Putamen (tissue), 1 donor: ENCODE data around the gene UBXN7.
A peak's percentile ranks its signal among the peaks of the same experiment; 100 is the strongest.
"Not testable (repeated sequence)": the region's sequence is repeated elsewhere in the genome, so short reads cannot be mapped to it uniquely, and the experiment has no call there.

Experiments used
- DNase-seq: peaks from one replicate; pipeline ENCODE4 v3.0.0-alpha.2; 2016; ENCODE audit warnings: low spot score

Gene UBXN7

GRCh38 chr3:196432137-196432879, at the start of gene UBXN7:
TSS of gene UBXN7 (minus strand) at chr3:196432427. CDS start at chr3:196432399, 28 bp downstream.
- DNase-seq, result peak; percentile 93

- no peak for DNase-seq
Observed at GRCh38 chr3:196477678-196478077, 45.5 kb upstream of the UBXN7 start.

GRCh38 chr3:196472286-196472685, 40.1 kb upstream of the UBXN7 start:
- no peak for DNase-seq

GRCh38 chr3:196471551-196471950, 39.3 kb upstream of the UBXN7 start:
- no peak for DNase-seq

GRCh38 chr3:196470182-196470581, 38.0 kb upstream of the UBXN7 start:
- not testable (repeated sequence) for DNase-seq

GRCh38 chr3:196463804-196464203, 31.6 kb upstream of the UBXN7 start:
- DNase-seq, result no peak

GRCh38 chr3:196463478-196463756, 31.2 kb upstream of the UBXN7 start:
- no peak for DNase-seq

- not testable (repeated sequence) for DNase-seq
Observed at GRCh38 chr3:196462680-196463477, 30.7 kb upstream of the UBXN7 start.

GRCh38 chr3:196458063-196458462, 25.8 kb upstream of the UBXN7 start:
- DNase-seq, result no peak

- peak; percentile 2 for DNase-seq
Observed at GRCh38 chr3:196457470-196457869, 25.2 kb upstream of the UBXN7 start.

GRCh38 chr3:196454935-196455334, 22.7 kb upstream of the UBXN7 start:
- no peak for DNase-seq

GRCh38 chr3:196445391-196445790, 13.2 kb upstream of the UBXN7 start:
- DNase-seq, result not testable (repeated sequence)

- no peak for DNase-seq
Observed at GRCh38 chr3:196444500-196444894, 12.3 kb upstream of the UBXN7 start.

GRCh38 chr3:196440696-196441095, 8.5 kb upstream of the UBXN7 start:
- DNase-seq, result no peak

- no peak for DNase-seq
Observed at GRCh38 chr3:196440041-196440537, 7.9 kb upstream of the UBXN7 start.

- DNase-seq, result peak; percentile 36
Observed at GRCh38 chr3:196431181-196432136, 768 bp downstream of the UBXN7 start.

- DNase-seq, result no peak
Observed at GRCh38 chr3:196428041-196428440, 4.2 kb downstream of the UBXN7 start.

GRCh38 chr3:196424421-196424820, 7.8 kb downstream of the UBXN7 start:
- not testable (repeated sequence) for DNase-seq

- peak; percentile 5 for DNase-seq
Observed at GRCh38 chr3:196423044-196423781, 9.0 kb downstream of the UBXN7 start.

- DNase-seq, result not testable (repeated sequence)
Observed at GRCh38 chr3:196421668-196422067, 10.6 kb downstream of the UBXN7 start.

- DNase-seq, result no peak
Observed at GRCh38 chr3:196419386-196419785, 12.8 kb downstream of the UBXN7 start.
